Endothelial cell (in vitro differentiated cells): ENCODE results near the gene RPS17. TPM values are rescaled to one million over a fixed set of nuclear protein-coding genes. Genes with fewer than 3 reads are reported as not detected.
A peak's percentile ranks its signal among the peaks of the same experiment; 100 is the strongest.

ENCODE experiments used
- DNase-seq: peaks from one replicate; pipeline ENCODE4 v3.0.0; 2021; ENCODE audit warnings: low spot score
- H3K27ac Mint-ChIP-seq: one replicate; pipeline ENCODE4 v1.8.0; 2021; ENCODE audit warnings: mixed read lengths, inconsistent platforms; ENCODE audit not compliant: unreplicated experiment
- H3K27me3 Mint-ChIP-seq: one replicate; pipeline ENCODE4 v1.8.0; 2021; ENCODE audit warnings: mild to moderate bottlenecking, moderate library complexity, mixed read lengths, inconsistent platforms; ENCODE audit not compliant: unreplicated experiment
- H3K36me3 Mint-ChIP-seq: one replicate; pipeline ENCODE4 v1.8.0; 2021; ENCODE audit warnings: mild to moderate bottlenecking, low read depth, mixed read lengths, inconsistent platforms; ENCODE audit not compliant: unreplicated experiment
- H3K4me1 Mint-ChIP-seq: one replicate; pipeline ENCODE4 v1.8.0; 2021; ENCODE audit warnings: mild to moderate bottlenecking, mixed read lengths, inconsistent platforms; ENCODE audit not compliant: unreplicated experiment
- H3K4me3 Mint-ChIP-seq: one replicate; pipeline ENCODE4 v1.8.0; 2021; ENCODE audit warnings: mild to moderate bottlenecking, mixed read lengths, inconsistent platforms; ENCODE audit not compliant: unreplicated experiment
- H3K9me3 Mint-ChIP-seq: one replicate; pipeline ENCODE4 v1.8.0; 2021; ENCODE audit warnings: mixed read lengths, inconsistent platforms; ENCODE audit not compliant: unreplicated experiment
- total RNA-seq: library from RNA; stranded (reverse); fragmentation: NEBNext Ultra II Directional; extraction: Animal tissue kit (Norgen Biotek cat#: 25700); gene quantifications from one replicate; pipeline ENCODE4 v1.2.1, GENCODE V29; 2021; ENCODE audit not compliant: unreplicated experiment
- TF ChIP-seq, protein P1 (sequence below): fragments of 200-600 bp; sonication (generic); IDR thresholded peaks from one replicate; pipeline ENCODE4 v1.5.0; 2021; ENCODE audit warnings: antibody characterized with exemption; ENCODE audit not compliant: unreplicated experiment

Gene RPS17
- total RNA-seq, 1 donor from 2014 or later, result 1,823 TPM

DNA sequence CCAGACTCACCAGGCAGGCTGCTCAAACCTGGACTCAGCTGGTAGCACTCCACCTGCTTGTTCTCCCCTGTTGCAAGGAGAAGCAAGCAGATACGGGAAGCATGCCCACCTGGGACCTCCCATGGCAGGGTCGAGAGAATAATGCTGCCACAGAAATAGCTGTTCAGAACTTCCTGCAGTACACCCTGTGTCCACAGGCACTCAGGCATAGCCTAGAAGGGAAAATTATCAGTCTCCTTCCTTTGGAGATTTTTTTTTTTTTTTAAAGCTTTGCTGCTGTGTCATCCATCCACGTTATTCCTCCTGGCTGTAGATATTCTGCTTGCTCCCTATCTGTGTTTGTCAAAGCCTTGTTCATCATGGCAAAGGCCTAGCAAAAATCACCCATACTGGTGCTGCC is 32.7 kb upstream of the RPS17 start:
- Mint-ChIP-seq H3K4me3 (no peak overlapping the region), H3K27ac (no peak overlapping the region), H3K4me1 (peaks cover 5% of the 10 kb centered on the region), H3K27me3 (peaks cover 6% of the 10 kb centered on the region), H3K36me3 (no peaks in the 10 kb centered on the region), H3K9me3 (no peaks in the 10 kb centered on the region)
- TF ChIP-seq, protein P1, sequence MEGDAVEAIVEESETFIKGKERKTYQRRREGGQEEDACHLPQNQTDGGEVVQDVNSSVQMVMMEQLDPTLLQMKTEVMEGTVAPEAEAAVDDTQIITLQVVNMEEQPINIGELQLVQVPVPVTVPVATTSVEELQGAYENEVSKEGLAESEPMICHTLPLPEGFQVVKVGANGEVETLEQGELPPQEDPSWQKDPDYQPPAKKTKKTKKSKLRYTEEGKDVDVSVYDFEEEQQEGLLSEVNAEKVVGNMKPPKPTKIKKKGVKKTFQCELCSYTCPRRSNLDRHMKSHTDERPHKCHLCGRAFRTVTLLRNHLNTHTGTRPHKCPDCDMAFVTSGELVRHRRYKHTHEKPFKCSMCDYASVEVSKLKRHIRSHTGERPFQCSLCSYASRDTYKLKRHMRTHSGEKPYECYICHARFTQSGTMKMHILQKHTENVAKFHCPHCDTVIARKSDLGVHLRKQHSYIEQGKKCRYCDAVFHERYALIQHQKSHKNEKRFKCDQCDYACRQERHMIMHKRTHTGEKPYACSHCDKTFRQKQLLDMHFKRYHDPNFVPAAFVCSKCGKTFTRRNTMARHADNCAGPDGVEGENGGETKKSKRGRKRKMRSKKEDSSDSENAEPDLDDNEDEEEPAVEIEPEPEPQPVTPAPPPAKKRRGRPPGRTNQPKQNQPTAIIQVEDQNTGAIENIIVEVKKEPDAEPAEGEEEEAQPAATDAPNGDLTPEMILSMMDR, result no peak
- DNase-seq, result no peak

DNA sequence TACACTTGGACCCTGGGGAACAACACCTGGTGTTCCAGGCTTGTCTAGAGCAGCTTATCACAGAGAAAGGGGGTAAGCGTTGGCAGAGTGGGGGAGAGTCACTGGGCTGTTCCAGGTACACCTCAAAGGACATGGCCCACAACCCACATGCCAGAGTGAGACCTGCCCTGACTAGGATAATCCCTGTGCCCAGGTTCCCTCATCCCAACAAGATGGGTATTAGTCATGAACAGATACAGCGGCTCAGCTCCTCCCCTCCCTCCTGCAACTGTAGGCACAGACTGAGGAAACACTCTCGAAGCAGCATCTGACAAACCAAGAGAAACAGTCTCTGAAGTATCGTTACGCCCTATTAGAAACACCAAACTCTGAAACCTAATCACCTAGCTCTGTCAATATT is 32.1 kb upstream of the RPS17 start:
- TF ChIP-seq, protein P1, result no peak
- DNase-seq, result no peak
- peaks cover 6% of the 10 kb centered on the region for H3K27me3 Mint-ChIP-seq
- no peaks in the 10 kb centered on the region for H3K9me3 Mint-ChIP-seq
- H3K4me3 Mint-ChIP-seq, result no peak overlapping the region
- H3K36me3 Mint-ChIP-seq, result no peaks in the 10 kb centered on the region
- H3K4me1 Mint-ChIP-seq, result peaks cover 5% of the 10 kb centered on the region
- H3K27ac Mint-ChIP-seq, result no peak overlapping the region

DNA sequence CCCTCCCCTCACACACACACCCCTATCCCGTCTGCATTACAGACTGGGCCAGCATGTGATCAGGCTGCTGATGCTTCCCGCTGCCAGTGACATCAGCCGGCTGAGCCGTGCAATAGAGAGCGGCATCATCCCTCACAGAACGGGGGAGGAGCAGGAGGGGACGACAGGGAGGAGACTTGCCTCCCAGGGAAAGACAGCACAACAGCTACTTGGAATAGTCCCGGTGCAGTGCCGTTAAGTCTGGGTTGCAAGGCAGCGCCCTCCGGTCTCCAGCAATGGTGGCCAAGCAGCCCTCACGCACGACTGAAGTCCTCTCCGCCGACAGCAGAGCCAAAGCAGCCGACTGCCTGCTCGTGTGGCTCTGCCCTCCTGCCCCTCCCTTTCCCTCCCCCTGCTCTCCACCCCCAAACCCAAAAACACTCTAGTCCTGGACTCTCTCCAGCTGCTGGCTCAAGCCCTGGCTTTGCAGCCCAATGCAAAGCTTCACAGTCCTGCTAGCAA is 31.5 kb upstream of the RPS17 start:
- Mint-ChIP-seq H3K4me3 (no peak overlapping the region), H3K9me3 (no peaks in the 10 kb centered on the region), H3K27ac (no peak overlapping the region), H3K4me1 (peaks cover 5% of the 10 kb centered on the region), H3K36me3 (no peaks in the 10 kb centered on the region), H3K27me3 (peaks cover 6% of the 10 kb centered on the region)
- TF ChIP-seq, protein P1, result no peak
- peak; percentile 17 for DNase-seq

DNA sequence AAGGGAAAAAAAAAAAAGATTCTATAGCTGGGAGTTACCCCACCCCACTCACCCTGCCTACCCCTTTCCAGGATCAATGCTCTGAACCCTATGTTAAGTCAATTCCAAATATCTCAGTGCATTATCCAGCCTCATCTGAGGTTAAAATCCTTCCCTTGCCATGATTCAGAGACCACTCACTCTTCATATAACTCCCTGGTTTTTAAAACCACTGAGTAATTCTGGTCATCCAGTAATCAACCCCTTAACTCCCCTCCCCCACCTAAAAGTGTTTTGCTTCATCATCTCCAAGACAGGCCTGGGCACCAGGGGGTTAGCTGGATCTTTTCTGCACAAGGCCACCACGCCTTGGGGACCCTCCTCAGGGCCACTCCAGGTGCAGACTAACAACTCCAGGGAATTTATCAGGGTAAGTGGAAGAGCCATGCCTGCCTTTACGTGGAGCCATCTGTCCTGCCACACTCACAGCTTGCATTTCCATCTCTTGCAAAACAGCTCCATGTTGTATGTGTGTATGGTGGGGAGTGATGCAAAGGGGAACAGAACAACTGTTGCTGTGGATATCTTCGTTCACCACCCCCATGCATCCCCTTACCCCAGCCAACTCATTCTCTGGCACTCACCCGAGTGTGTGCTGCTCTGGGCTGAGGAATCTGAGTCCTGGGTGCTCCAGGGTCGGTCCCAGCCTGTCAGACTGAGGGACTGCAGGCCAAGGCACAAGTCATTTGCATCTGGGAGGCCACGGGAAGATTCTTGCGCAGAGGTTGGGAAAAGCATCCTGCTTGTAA is 30.7 kb upstream of the RPS17 start:
- Mint-ChIP-seq H3K4me3 (no peak overlapping the region), H3K4me1 (peaks cover 5% of the 10 kb centered on the region), H3K9me3 (no peaks in the 10 kb centered on the region), H3K27me3 (peaks cover 6% of the 10 kb centered on the region), H3K36me3 (no peaks in the 10 kb centered on the region), H3K27ac (no peak overlapping the region)
- TF ChIP-seq, protein P1, result no peak
- DNase-seq, result no peak

DNA sequence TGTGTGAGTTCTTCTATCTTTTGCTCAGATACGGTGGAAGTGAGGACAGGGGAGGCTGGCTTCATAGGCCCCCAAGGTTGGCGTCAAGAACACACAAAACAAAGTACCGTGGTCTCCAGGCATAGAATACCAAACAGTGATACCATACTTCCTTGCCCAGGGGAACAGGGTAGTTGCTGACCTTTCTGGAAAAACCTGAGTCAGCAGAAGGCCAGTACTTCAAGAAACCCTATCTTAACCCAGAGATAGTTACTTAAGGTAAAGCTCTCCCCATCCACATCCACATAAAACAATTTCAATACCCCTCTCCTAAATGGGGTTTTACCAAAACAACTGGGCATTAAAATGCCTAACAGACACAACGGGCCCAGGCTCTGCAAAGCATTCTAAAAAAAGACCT is 29.6 kb upstream of the RPS17 start:
- Mint-ChIP-seq H3K27me3 (peaks cover 7% of the 10 kb centered on the region), H3K4me3 (no peak overlapping the region), H3K27ac (no peak overlapping the region), H3K36me3 (no peaks in the 10 kb centered on the region), H3K9me3 (no peaks in the 10 kb centered on the region), H3K4me1 (peaks cover 11% of the 10 kb centered on the region)
- TF ChIP-seq, protein P1, result no peak
- no peak for DNase-seq
